Natural killer cell (primary cell): Measurements from ENCODE around the gene TRNP1. TPM values are rescaled to one million over a fixed set of nuclear protein-coding genes. Genes with fewer than 3 reads are reported as not detected.
A peak's percentile ranks its signal among the peaks of the same experiment; 100 is the strongest.

ENCODE experiments used
- ATAC-seq, 3 donors: fragments of 150-1000 bp in 2 of 3; fragments of 200-7000 bp in 1 of 3; cut with Tn5 transposase; 1 replicate in 1 of 3; 2 replicates in 2 of 3; pipeline ENCODE4 v1.10.0; 2021; ENCODE audit warnings: mild to moderate bottlenecking in 2 of 3, moderate library complexity in 2 of 3
- DNase-seq, 2 donors: peaks; one replicate each; pipeline versions ENCODE4 v3.0.0 to v3.0.0-alpha.2; 2013 to 2021; ENCODE audit warnings: mixed read lengths in 1 of 2
- H3K27ac ChIP-seq: one replicate; pipeline ENCODE4 v1.5.1; 2013; ENCODE audit warnings: mild to moderate bottlenecking, low read length
- H3K27me3 ChIP-seq: one replicate; pipeline ENCODE4 v1.6.1; 2013; ENCODE audit warnings: low read length; ENCODE audit not compliant: control insufficient read depth, insufficient read depth
- H3K36me3 ChIP-seq: one replicate; pipeline ENCODE4 v1.6.1; 2013; ENCODE audit warnings: low read length; ENCODE audit not compliant: control insufficient read depth, insufficient read depth
- H3K4me1 ChIP-seq: one replicate; pipeline ENCODE4 v1.6.1; 2013; ENCODE audit warnings: low read length; ENCODE audit not compliant: control insufficient read depth, insufficient read depth
- H3K4me3 ChIP-seq: one replicate; pipeline ENCODE4 v1.5.1; 2013; ENCODE audit warnings: low read length
- H3K9me3 ChIP-seq: one replicate; pipeline ENCODE4 v1.6.1; 2013; ENCODE audit warnings: low read length; ENCODE audit not compliant: control insufficient read depth, insufficient read depth
- H3K27ac Mint-ChIP-seq, 2 donors: one replicate each; pipeline ENCODE4 v1.8.0; 2022; ENCODE audit warnings: mild to moderate bottlenecking in 2 of 2, mixed read lengths in 2 of 2, moderate library complexity in 1 of 2
- H3K27me3 Mint-ChIP-seq, 2 donors: one replicate each; pipeline ENCODE4 v1.8.0; 2022; ENCODE audit warnings: low read depth in 2 of 2, mixed read lengths in 2 of 2
- H3K36me3 Mint-ChIP-seq: one replicate; pipeline ENCODE4 v1.8.0; 2022; ENCODE audit warnings: mixed read lengths
- H3K4me1 Mint-ChIP-seq, 2 donors: one replicate each; pipeline ENCODE4 v1.8.0; 2022; ENCODE audit warnings: mixed read lengths in 2 of 2
- H3K4me3 Mint-ChIP-seq: one replicate; pipeline ENCODE4 v1.8.0; 2022; ENCODE audit warnings: mild to moderate bottlenecking, moderate library complexity, mixed read lengths
- H3K9me3 Mint-ChIP-seq, 2 donors: one replicate each; pipeline ENCODE4 v1.8.0; 2022; ENCODE audit warnings: mixed read lengths in 2 of 2
- CTCF ChIP-seq: fragments of 200-600 bp; IDR thresholded peaks from one replicate; pipeline ENCODE4 v1.8.0; 2022; ENCODE audit warnings: antibody characterized with exemption
- WGBS: methylation state at CpG from one replicate; pipeline ENCODE4 v1.1.7; 2013; ENCODE audit warnings: missing lambda C conversion rate; ENCODE audit not compliant: insufficient coverage; 5-methylcytosine and 5-hydroxymethylcytosine counted together
- intact Hi-C: fragments of 100-400 bp; cut with micrococcal nuclease; formaldehyde crosslinking; loops from one replicate; pipeline ENCODE4 v1.14.2; 2022
- total RNA-seq, 4 donors: library from RNA; stranded (reverse); fragments of 120-200 nt in 1 of 4; gene quantifications; one replicate each; pipeline versions ENCODE4 v1.2.3 to v1.2.4, GENCODE V29; 2013 to 2022

Gene TRNP1
- total RNA-seq, 3 donors from 2014 or later (not counting 1 experiment from before 2014, with no cell fraction given), result 0.18 to 3.0 (median 0.95) TPM

GRCh38 chr1:27009601-27010197, 16.2 kb downstream of the TRNP1 start:
- ATAC-seq, result no peak
- 85% methylated on average over 6 of the region's 6 CpGs for WGBS

GRCh38 chr1:27010226-27010994, 16.9 kb downstream of the TRNP1 start:
- ATAC-seq, result no peak

More at GRCh38 chr1:27009601-27010197, 16.2 kb downstream of the TRNP1 start:
- peaks cover 22% of the 10 kb centered on the region for H3K27me3 ChIP-seq
- Mint-ChIP-seq H3K4me1 (peaks cover 0 to 10% of the 10 kb centered on the region in 2 donors), H3K9me3 (no peaks in the 10 kb centered on the region), H3K27ac (no peak overlapping the region), H3K36me3 (no peaks in the 10 kb centered on the region), H3K27me3 (peaks cover 14 to 20% of the 10 kb centered on the region in 2 donors), H3K4me3 (no peak overlapping the region)
- no peak overlapping the region for H3K27ac ChIP-seq
- H3K9me3 ChIP-seq, result no peaks in the 10 kb centered on the region
- no peaks in the 10 kb centered on the region for H3K36me3 ChIP-seq
- TF ChIP-seq CTCF, result no peak
- H3K4me1 ChIP-seq, result peaks cover 14% of the 10 kb centered on the region
- intact Hi-C loops, result no loop called here
- no peak overlapping the region for H3K4me3 ChIP-seq
- no peak for DNase-seq

GRCh38 chr1:27011058-27011764, 17.7 kb downstream of the TRNP1 start:
- 80% methylated on average over 13 of the region's 15 CpGs for WGBS
- H3K27ac ChIP-seq, result no peak overlapping the region
- H3K27me3 ChIP-seq, result peaks cover 22% of the 10 kb centered on the region
- H3K9me3 Mint-ChIP-seq, result no peaks in the 10 kb centered on the region
- intact Hi-C loops, result no loop called here
- peaks cover 14 to 20% of the 10 kb centered on the region in 2 donors for H3K27me3 Mint-ChIP-seq
- TF ChIP-seq CTCF, result no peak
- no peak for DNase-seq
- no peaks in the 10 kb centered on the region for H3K36me3 ChIP-seq
- H3K4me3 ChIP-seq, result no peak overlapping the region
- H3K4me1 Mint-ChIP-seq, result peaks cover 0 to 10% of the 10 kb centered on the region in 2 donors
- ATAC-seq, result no peak
- H3K36me3 Mint-ChIP-seq, result no peaks in the 10 kb centered on the region
- H3K4me3 Mint-ChIP-seq, result peak overlapping the region; percentile 10
- peaks cover 14% of the 10 kb centered on the region for H3K4me1 ChIP-seq
- H3K27ac Mint-ChIP-seq, result no peak overlapping the region
- no peaks in the 10 kb centered on the region for H3K9me3 ChIP-seq

More at GRCh38 chr1:27010226-27010994, 16.9 kb downstream of the TRNP1 start:
- no peak for TF ChIP-seq CTCF
- peaks cover 14 to 20% of the 10 kb centered on the region in 2 donors for H3K27me3 Mint-ChIP-seq
- no peaks in the 10 kb centered on the region for H3K9me3 Mint-ChIP-seq
- DNase-seq, result no peak
- Histone ChIP-seq H3K27me3 (peaks cover 22% of the 10 kb centered on the region), H3K4me1 (peaks cover 14% of the 10 kb centered on the region), H3K36me3 (no peaks in the 10 kb centered on the region), H3K27ac (no peak overlapping the region), H3K9me3 (no peaks in the 10 kb centered on the region), H3K4me3 (no peak overlapping the region)
- WGBS, result 86% methylated on average over 5 of the region's 5 CpGs
- H3K36me3 Mint-ChIP-seq, result no peaks in the 10 kb centered on the region
- peaks cover 0 to 10% of the 10 kb centered on the region in 2 donors for H3K4me1 Mint-ChIP-seq
- H3K27ac Mint-ChIP-seq, result no peak overlapping the region
- intact Hi-C loops, result no loop called here
- H3K4me3 Mint-ChIP-seq, result no peak overlapping the region
